CD14-positive monocyte (primary cell): ENCODE results near the gene AP4M1. TPM values are rescaled to one million over a fixed set of nuclear protein-coding genes. Genes with fewer than 3 reads are reported as not detected.
A peak's percentile ranks its signal among the peaks of the same experiment; 100 is the strongest.

Source experiments
- DNase-seq, 3 donors: peaks; one replicate each; pipeline ENCODE4 v3.0.0-alpha.2; 2011 to 2022
- H2AFZ ChIP-seq: 2 replicates; pipeline ENCODE4 v1.6.0; 2012; ENCODE audit warnings: mild to moderate bottlenecking, low read depth, low read length, inconsistent platforms; ENCODE audit not compliant: insufficient read depth, poor library complexity, severe bottlenecking
- H3K27ac ChIP-seq, 2 donors: 1 replicate in 1 of 2; 2 replicates in 1 of 2; pipeline ENCODE4 v1.5.1; 2012 to 2013; ENCODE audit warnings: low read length in 2 of 2, control low read depth in 1 of 2, inconsistent platforms in 1 of 2, low read depth in 1 of 2, mild to moderate bottlenecking in 1 of 2
- H3K27me3 ChIP-seq, 2 donors: one replicate each; pipeline versions ENCODE4 v1.6.0 to v1.6.1; 2011 to 2013; ENCODE audit warnings: low read length in 2 of 2; ENCODE audit not compliant: control insufficient read depth in 2 of 2, insufficient read depth in 2 of 2
- H3K36me3 ChIP-seq, 2 donors: replicated peaks in 1 of 2; 1 replicate in 1 of 2; 2 replicates in 1 of 2; pipeline versions ENCODE4 v1.5.1 to v1.6.1; 2012 to 2013; ENCODE audit warnings: low read length in 2 of 2, control low read depth in 1 of 2, inconsistent platforms in 1 of 2, mild to moderate bottlenecking in 1 of 2; ENCODE audit not compliant: insufficient read depth in 2 of 2, control insufficient read depth in 1 of 2
- H3K4me1 ChIP-seq, 2 donors: 1 replicate in 1 of 2; 2 replicates in 1 of 2; pipeline versions ENCODE4 v1.5.1 to v1.6.1; 2012 to 2013; ENCODE audit warnings: low read length in 2 of 2, control low read depth in 1 of 2, inconsistent platforms in 1 of 2, mild to moderate bottlenecking in 1 of 2, moderate library complexity in 1 of 2; ENCODE audit not compliant: insufficient read depth in 2 of 2, control insufficient read depth in 1 of 2
- H3K4me2 ChIP-seq: replicated peaks from 2 replicates; pipeline ENCODE3; 2012; ENCODE audit warnings: low read length, moderate library complexity, mild to moderate bottlenecking; ENCODE audit not compliant: poor library complexity, severe bottlenecking; ENCODE audit errors: extremely low read depth
- H3K4me3 ChIP-seq, 3 experiments: fragments of 200-600 bp in 1 of 3; sonication (generic) in 1 of 3; replicated peaks in 1 of 3; 1 replicate in 2 of 3; 2 replicates in 1 of 3; pipeline ENCODE4 v1.5.1; 2011 to 2013; ENCODE audit warnings: low read length in 3 of 3, mild to moderate bottlenecking in 3 of 3, control low read depth in 2 of 3, low read depth in 2 of 3, inconsistent platforms in 1 of 3, moderate library complexity in 1 of 3
- H3K79me2 ChIP-seq: 2 replicates; pipeline ENCODE4 v1.6.0; 2012; ENCODE audit warnings: mild to moderate bottlenecking, control low read depth, inconsistent platforms, low read length, moderate library complexity; ENCODE audit not compliant: insufficient read depth
- H3K9ac ChIP-seq: 2 replicates; pipeline ENCODE4 v1.6.0; 2017; ENCODE audit warnings: low read length, mild to moderate bottlenecking; ENCODE audit not compliant: insufficient read depth, poor library complexity, severe bottlenecking
- H3K9me3 ChIP-seq, 2 donors: replicated peaks in 1 of 2; 1 replicate in 1 of 2; 2 replicates in 1 of 2; pipeline versions ENCODE4 v1.5.1 to v1.6.1; 2012 to 2013; ENCODE audit warnings: low read length in 2 of 2, control low read depth in 1 of 2; ENCODE audit not compliant: control insufficient read depth in 1 of 2, insufficient read depth in 1 of 2
- H4K20me1 ChIP-seq: 2 replicates; pipeline ENCODE4 v1.6.0; 2012; ENCODE audit warnings: mild to moderate bottlenecking, low read length, control low read depth, moderate library complexity; ENCODE audit not compliant: insufficient read depth
- H3K27ac Mint-ChIP-seq, 7 donors: one replicate each; pipeline ENCODE4 v1.8.0; 2020; ENCODE audit warnings: mild to moderate bottlenecking in 7 of 7, mixed read lengths in 7 of 7, moderate library complexity in 6 of 7, inconsistent platforms in 2 of 7
- H3K27me3 Mint-ChIP-seq, 3 donors: one replicate each; pipeline ENCODE4 v1.8.0; 2021 to 2022; ENCODE audit warnings: low read depth in 3 of 3, mild to moderate bottlenecking in 3 of 3, mixed read lengths in 3 of 3, moderate library complexity in 3 of 3, inconsistent platforms in 1 of 3
- H3K36me3 Mint-ChIP-seq, 2 donors: one replicate each; pipeline ENCODE4 v1.8.0; 2020; ENCODE audit warnings: mixed read lengths in 2 of 2, inconsistent platforms in 1 of 2, mild to moderate bottlenecking in 1 of 2
- H3K4me1 Mint-ChIP-seq: one replicate; pipeline ENCODE4 v1.8.0; 2020; ENCODE audit warnings: mild to moderate bottlenecking, mixed read lengths
- H3K4me3 Mint-ChIP-seq, 2 donors: one replicate each; pipeline ENCODE4 v1.8.0; 2020; ENCODE audit warnings: mild to moderate bottlenecking in 2 of 2, mixed read lengths in 2 of 2, moderate library complexity in 1 of 2
- H3K9me3 Mint-ChIP-seq, 7 donors: one replicate each; pipeline ENCODE4 v1.8.0; 2020 to 2022; ENCODE audit warnings: mixed read lengths in 7 of 7, mild to moderate bottlenecking in 6 of 7, moderate library complexity in 6 of 7, inconsistent platforms in 2 of 7
- CTCF ChIP-seq: fragments of 200-600 bp; IDR thresholded peaks from one replicate; pipeline ENCODE4 v1.8.0; 2022; ENCODE audit warnings: antibody characterized with exemption, mild to moderate bottlenecking
- WGBS: methylation state at CpG from one replicate; pipeline ENCODE4 v1.1.5; 2013; ENCODE audit warnings: missing lambda C conversion rate; ENCODE audit not compliant: insufficient coverage; 5-methylcytosine and 5-hydroxymethylcytosine counted together
- intact Hi-C, 2 donors: fragments of 100-400 bp; cut with micrococcal nuclease; formaldehyde crosslinking; loops; one replicate each; pipeline versions ENCODE4 v1.15.0 to v1.15.1; 2023
- polyA plus RNA-seq, 3 donors: library from polyadenylated mRNA; depleted of rRNA in 1 of 3; unstranded in 2 of 3; stranded (reverse) in 1 of 3; fragments of 300-500 nt in 2 of 3; fragments of >200 nt in 1 of 3; fragmentation: Illumina TruSeq in 2 of 3; gene quantifications; 1 replicate in 2 of 3; 2 replicates in 1 of 3; pipeline ENCODE4 v1.2.3, GENCODE V29; 2012 to 2021

Gene AP4M1
- polyA plus RNA-seq, 3 donors: 10.5 to 13.1 (median 12.6) TPM

DNA sequence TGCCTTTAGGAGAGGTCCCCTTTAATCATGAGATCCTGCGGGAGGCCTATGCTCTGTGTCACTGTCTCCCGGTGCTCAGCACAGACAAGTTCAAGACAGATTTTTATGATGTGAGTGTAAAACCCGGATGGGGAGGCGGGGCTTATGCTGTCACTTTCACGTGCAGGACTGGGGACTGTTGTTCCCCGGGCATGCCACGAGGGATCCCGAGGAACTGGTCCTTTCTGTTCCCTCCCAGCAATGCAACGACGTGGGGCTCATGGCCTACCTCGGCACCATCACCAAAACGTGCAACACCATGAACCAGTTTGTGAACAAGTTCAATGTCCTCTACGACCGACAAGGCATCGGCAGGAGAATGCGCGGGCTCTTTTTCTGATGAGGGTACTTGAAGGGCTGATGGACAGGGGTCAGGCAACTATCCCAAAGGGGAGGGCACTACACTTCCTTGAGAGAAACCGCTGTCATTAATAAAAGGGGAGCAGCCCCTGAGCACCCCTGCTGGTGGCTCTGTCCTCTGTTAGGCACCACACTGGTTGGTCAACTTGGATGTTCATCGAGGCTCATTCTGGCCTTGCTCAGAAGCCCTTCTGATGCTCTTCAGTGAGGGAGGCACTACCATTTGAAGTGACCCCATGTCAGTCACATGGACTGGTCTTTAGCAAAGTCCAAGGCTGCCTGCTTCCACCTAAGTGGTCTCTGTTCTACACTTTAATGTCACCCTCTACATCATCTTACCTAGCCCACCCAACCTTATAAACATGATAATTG, 9.8 kb upstream of the AP4M1 start:
- Histone ChIP-seq H3K79me2 (peaks cover 16% of the 10 kb centered on the region), H4K20me1 (no peaks in the 10 kb centered on the region), H3K27ac (no peak overlapping the region), H3K36me3 (peaks cover 63 to 65% of the 10 kb centered on the region in 2 donors), H3K9me3 (no peaks in the 10 kb centered on the region), H3K4me3 (no peak overlapping the region), H2AFZ (no peak overlapping the region), H3K4me1 (peaks cover 14 to 20% of the 10 kb centered on the region in 2 donors), H3K4me2 (no peak overlapping the region), H3K27me3 (no peaks in the 10 kb centered on the region), H3K9ac (no peak overlapping the region)
- H3K4me3 Mint-ChIP-seq: no peak overlapping the region
- DNase-seq: no peak
- peaks cover 61 to 64% of the 10 kb centered on the region in 2 donors for H3K36me3 Mint-ChIP-seq
- H3K27me3 Mint-ChIP-seq: peaks cover 0 to 1% (median 0%) of the 10 kb centered on the region in 3 donors
- no peak for TF ChIP-seq CTCF
- WGBS: 84% methylated on average over 14 of the region's 19 CpGs
- peak overlapping the region in 3 of 7 donors; percentile 7 to 58 (median 50) for H3K27ac Mint-ChIP-seq
- peaks cover 13% of the 10 kb centered on the region for H3K4me1 Mint-ChIP-seq
- no peaks in the 10 kb centered on the region for H3K9me3 Mint-ChIP-seq
- intact Hi-C loops: no loop called here

DNA sequence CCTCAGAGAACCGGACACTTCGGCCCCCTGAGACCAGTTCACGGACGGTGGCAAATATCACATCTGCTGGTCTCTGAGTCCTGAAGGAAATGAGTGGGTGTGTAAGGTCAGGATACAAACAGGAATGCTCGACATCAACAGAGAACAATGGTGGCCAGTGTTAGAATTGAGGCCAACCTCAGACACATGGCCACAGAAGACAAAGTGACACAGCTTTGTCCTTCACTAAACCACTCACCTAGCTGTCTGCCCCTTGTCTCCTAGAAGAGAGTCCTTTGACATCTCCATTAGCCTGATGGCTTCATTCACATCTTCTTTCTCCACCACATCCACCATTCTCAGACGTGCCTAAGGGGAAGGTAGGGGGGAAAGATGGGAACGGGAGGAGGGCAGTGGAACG, 8.4 kb upstream of the AP4M1 start:
- H3K4me3 Mint-ChIP-seq: no peak overlapping the region
- H3K36me3 Mint-ChIP-seq: peaks cover 73 to 78% of the 10 kb centered on the region in 2 donors
- peaks cover 25% of the 10 kb centered on the region for H3K79me2 ChIP-seq
- H2AFZ ChIP-seq: no peak overlapping the region
- H3K4me2 ChIP-seq: no peak overlapping the region
- no peak for DNase-seq
- peaks cover 75 to 79% of the 10 kb centered on the region in 2 donors for H3K36me3 ChIP-seq
- H3K4me1 Mint-ChIP-seq: peaks cover 13% of the 10 kb centered on the region
- 95% methylated on average over 4 of the region's 8 CpGs for WGBS
- no peaks in the 10 kb centered on the region for H3K9me3 Mint-ChIP-seq
- no peak overlapping the region for H3K9ac ChIP-seq
- H3K4me3 ChIP-seq: no peak overlapping the region
- peak overlapping the region in 5 of 7 donors; percentile 20 to 82 (median 59) for H3K27ac Mint-ChIP-seq
- peaks cover 13 to 17% of the 10 kb centered on the region in 2 donors for H3K4me1 ChIP-seq
- H3K9me3 ChIP-seq: no peaks in the 10 kb centered on the region
- H3K27ac ChIP-seq: no peak overlapping the region
- intact Hi-C loops: no loop called here
- H3K27me3 Mint-ChIP-seq: peaks cover 0 to 1% (median 0%) of the 10 kb centered on the region in 3 donors
- no peak for TF ChIP-seq CTCF
- H3K27me3 ChIP-seq: no peaks in the 10 kb centered on the region
- no peaks in the 10 kb centered on the region for H4K20me1 ChIP-seq
